ENCODE results near the gene AKIP1. TPM values are rescaled to one million over a fixed set of nuclear protein-coding genes. Genes with fewer than 3 reads are reported as not detected.
A peak's percentile ranks its signal among the peaks of the same experiment; 100 is the strongest.

Gene AKIP1
- total RNA-seq, 1 donor from 2014 or later: 25.7 TPM

DNA sequence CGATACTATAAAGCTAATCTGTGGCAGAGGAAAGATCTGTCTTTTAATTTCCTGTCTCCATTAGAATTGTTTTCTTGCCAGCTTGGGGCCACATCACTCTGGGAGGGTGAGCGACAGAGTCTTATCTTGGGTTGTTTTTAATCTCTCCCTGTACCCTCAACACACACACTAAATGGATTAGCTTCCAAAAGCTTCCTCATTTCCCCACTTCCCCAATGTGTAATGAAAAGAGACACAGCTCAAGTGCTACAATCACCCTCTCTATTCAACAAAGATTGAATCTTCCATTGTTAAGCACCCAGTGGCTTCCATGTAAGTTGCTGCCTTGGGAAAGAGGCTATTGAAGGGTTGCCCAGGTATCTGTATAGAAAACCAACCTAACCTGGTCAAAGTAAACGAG, 37.9 kb downstream of the AKIP1 start:
- TF ChIP-seq, protein P1, sequence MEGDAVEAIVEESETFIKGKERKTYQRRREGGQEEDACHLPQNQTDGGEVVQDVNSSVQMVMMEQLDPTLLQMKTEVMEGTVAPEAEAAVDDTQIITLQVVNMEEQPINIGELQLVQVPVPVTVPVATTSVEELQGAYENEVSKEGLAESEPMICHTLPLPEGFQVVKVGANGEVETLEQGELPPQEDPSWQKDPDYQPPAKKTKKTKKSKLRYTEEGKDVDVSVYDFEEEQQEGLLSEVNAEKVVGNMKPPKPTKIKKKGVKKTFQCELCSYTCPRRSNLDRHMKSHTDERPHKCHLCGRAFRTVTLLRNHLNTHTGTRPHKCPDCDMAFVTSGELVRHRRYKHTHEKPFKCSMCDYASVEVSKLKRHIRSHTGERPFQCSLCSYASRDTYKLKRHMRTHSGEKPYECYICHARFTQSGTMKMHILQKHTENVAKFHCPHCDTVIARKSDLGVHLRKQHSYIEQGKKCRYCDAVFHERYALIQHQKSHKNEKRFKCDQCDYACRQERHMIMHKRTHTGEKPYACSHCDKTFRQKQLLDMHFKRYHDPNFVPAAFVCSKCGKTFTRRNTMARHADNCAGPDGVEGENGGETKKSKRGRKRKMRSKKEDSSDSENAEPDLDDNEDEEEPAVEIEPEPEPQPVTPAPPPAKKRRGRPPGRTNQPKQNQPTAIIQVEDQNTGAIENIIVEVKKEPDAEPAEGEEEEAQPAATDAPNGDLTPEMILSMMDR (IDR thresholded peaks at IDR 0.05; ENCODE audit: partially characterized antibody, unreplicated experiment): no peak
- Mint-ChIP-seq H3K36me3 (ENCODE audit: unreplicated experiment) (no peaks in the 10 kb centered on the region), H3K4me3 (ENCODE audit: unreplicated experiment) (no peak overlapping the region), H3K4me1 (ENCODE audit: low read depth, unreplicated experiment) (no peaks in the 10 kb centered on the region), H3K27ac (ENCODE audit: unreplicated experiment) (no peak overlapping the region), H3K9me3 (ENCODE audit: unreplicated experiment) (no peaks in the 10 kb centered on the region), H3K27me3 (ENCODE audit: unreplicated experiment) (peaks cover 2% of the 10 kb centered on the region)
- no peak for DNase-seq

DNA sequence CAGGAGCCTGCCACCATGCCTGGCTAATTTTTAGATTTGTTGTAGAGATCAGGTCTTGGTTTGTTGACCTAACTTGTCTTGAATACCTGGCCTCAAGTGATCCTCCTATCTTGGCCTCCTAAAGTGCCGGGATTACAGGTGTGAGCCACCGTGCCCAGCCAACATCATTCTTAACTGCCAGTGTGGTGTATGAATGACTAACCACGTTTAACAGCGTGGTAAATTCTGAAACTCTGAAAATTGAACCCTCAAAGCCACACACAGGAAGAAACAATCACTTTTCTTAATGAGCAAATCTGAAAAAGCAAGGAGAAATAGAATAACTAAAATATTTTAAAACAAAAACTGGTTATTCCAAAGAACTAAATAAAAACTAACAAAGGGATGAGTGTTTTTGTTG, 45.9 kb downstream of the AKIP1 start:
- H3K27me3 Mint-ChIP-seq (ENCODE audit: unreplicated experiment): no peaks in the 10 kb centered on the region
- H3K4me1 Mint-ChIP-seq (ENCODE audit: low read depth, unreplicated experiment): no peaks in the 10 kb centered on the region
- DNase-seq: no peak
- TF ChIP-seq, protein P1 (IDR thresholded peaks at IDR 0.05; ENCODE audit: partially characterized antibody, unreplicated experiment): no peak
- peaks cover 1% of the 10 kb centered on the region for H3K9me3 Mint-ChIP-seq (ENCODE audit: unreplicated experiment)
- no peak overlapping the region for H3K27ac Mint-ChIP-seq (ENCODE audit: unreplicated experiment)
- no peaks in the 10 kb centered on the region for H3K36me3 Mint-ChIP-seq (ENCODE audit: unreplicated experiment)
- H3K4me3 Mint-ChIP-seq (ENCODE audit: unreplicated experiment): no peak overlapping the region

DNA sequence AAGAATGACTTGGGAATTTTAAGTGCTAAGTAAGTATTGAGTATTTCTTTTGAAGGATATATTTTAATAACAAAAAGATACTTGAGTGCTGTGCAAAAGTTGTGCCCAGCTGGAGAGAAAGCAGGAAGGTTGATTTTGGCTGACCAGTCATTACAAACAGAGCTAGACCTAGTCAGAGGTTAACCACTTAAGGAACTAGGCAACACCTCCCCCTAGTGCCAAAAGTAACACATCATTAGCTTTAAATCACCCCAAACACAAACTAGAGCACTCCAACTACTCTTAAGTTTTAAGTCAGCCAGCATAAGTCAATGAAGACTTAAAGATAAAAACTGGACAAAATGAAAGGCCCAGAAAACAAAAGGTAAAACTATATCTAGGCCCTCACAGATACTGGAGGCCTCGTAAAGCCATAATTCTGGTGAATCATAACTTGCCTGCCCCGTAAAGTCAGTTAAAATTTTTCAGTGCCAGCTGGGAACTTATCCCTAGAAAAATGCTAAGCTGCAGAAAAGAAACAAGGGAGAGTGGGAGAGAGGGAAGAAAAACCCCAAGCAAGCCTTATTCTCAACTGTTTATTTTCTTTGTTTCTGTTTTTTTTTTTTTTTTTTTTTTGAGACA, 48.7 kb downstream of the AKIP1 start:
- no peaks in the 10 kb centered on the region for H3K36me3 Mint-ChIP-seq (ENCODE audit: unreplicated experiment)
- no peak overlapping the region for H3K4me3 Mint-ChIP-seq (ENCODE audit: unreplicated experiment)
- peaks cover 3% of the 10 kb centered on the region for H3K27me3 Mint-ChIP-seq (ENCODE audit: unreplicated experiment)
- DNase-seq: no peak
- H3K4me1 Mint-ChIP-seq (ENCODE audit: low read depth, unreplicated experiment): peaks cover 9% of the 10 kb centered on the region
- TF ChIP-seq, protein P1 (IDR thresholded peaks at IDR 0.05; ENCODE audit: partially characterized antibody, unreplicated experiment): peak; percentile 45
- peaks cover 6% of the 10 kb centered on the region for H3K9me3 Mint-ChIP-seq (ENCODE audit: unreplicated experiment)
- H3K27ac Mint-ChIP-seq (ENCODE audit: unreplicated experiment): no peak overlapping the region

DNA sequence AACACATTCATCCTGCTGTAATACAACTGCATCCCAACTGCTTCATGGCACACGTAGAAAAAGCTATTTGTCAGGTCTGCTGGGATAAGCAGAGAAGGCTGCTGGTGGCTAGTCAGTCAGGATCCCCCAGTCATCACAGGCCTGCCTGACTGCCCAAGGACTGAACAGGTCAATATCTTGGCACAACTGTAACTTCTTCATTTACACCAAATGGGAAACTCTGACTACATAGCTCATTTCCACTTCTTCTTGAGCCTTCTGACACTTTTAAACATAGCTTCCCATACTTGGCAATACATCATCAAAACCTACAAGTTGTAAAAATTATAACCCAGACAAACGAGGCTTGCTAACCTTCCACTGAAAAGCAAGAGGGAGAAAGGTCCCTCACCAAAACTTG, 50.4 kb downstream of the AKIP1 start:
- Mint-ChIP-seq H3K27ac (ENCODE audit: unreplicated experiment) (no peak overlapping the region), H3K27me3 (ENCODE audit: unreplicated experiment) (peaks cover 3% of the 10 kb centered on the region), H3K9me3 (ENCODE audit: unreplicated experiment) (peaks cover 6% of the 10 kb centered on the region), H3K36me3 (ENCODE audit: unreplicated experiment) (no peaks in the 10 kb centered on the region), H3K4me1 (ENCODE audit: low read depth, unreplicated experiment) (peaks cover 15% of the 10 kb centered on the region), H3K4me3 (ENCODE audit: unreplicated experiment) (no peak overlapping the region)
- TF ChIP-seq, protein P1 (IDR thresholded peaks at IDR 0.05; ENCODE audit: partially characterized antibody, unreplicated experiment): no peak
- DNase-seq: no peak

DNA sequence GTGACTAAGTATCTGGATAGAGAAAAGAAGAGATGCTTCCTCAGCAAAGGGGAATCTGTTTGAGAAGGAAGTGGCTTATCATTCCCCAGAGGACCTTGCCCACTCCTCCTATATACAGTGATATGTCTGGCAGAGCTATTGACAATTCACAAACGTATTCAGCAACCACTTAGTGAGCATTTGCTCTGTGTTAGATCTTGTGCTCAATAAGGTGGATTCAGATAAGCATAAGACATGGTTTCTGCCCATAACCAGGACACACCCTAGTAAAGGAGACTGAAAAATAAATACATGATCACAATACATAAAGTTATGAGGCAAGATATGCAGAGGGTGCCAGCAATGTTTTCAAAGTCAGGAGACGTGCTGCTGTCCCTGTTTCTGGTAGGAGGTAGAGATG, 51.9 kb downstream of the AKIP1 start:
- H3K4me1 Mint-ChIP-seq (ENCODE audit: low read depth, unreplicated experiment): peaks cover 15% of the 10 kb centered on the region
- H3K4me3 Mint-ChIP-seq (ENCODE audit: unreplicated experiment): peak overlapping the region; percentile 61
- TF ChIP-seq, protein P1 (IDR thresholded peaks at IDR 0.05; ENCODE audit: partially characterized antibody, unreplicated experiment): no peak
- H3K27me3 Mint-ChIP-seq (ENCODE audit: unreplicated experiment): peaks cover 3% of the 10 kb centered on the region
- DNase-seq: no peak
- no peaks in the 10 kb centered on the region for H3K36me3 Mint-ChIP-seq (ENCODE audit: unreplicated experiment)
- no peak overlapping the region for H3K27ac Mint-ChIP-seq (ENCODE audit: unreplicated experiment)
- peaks cover 4% of the 10 kb centered on the region for H3K9me3 Mint-ChIP-seq (ENCODE audit: unreplicated experiment)

Data from glutamatergic neuron (in vitro differentiated cells).